ENCODE measurements around the gene NCOA5. TPM values are rescaled to one million over a fixed set of nuclear protein-coding genes. Genes with fewer than 3 reads are reported as not detected.

The NCOA5 gene
- total RNA-seq, 1 donor from 2014 or later = 16.5 TPM

DNA sequence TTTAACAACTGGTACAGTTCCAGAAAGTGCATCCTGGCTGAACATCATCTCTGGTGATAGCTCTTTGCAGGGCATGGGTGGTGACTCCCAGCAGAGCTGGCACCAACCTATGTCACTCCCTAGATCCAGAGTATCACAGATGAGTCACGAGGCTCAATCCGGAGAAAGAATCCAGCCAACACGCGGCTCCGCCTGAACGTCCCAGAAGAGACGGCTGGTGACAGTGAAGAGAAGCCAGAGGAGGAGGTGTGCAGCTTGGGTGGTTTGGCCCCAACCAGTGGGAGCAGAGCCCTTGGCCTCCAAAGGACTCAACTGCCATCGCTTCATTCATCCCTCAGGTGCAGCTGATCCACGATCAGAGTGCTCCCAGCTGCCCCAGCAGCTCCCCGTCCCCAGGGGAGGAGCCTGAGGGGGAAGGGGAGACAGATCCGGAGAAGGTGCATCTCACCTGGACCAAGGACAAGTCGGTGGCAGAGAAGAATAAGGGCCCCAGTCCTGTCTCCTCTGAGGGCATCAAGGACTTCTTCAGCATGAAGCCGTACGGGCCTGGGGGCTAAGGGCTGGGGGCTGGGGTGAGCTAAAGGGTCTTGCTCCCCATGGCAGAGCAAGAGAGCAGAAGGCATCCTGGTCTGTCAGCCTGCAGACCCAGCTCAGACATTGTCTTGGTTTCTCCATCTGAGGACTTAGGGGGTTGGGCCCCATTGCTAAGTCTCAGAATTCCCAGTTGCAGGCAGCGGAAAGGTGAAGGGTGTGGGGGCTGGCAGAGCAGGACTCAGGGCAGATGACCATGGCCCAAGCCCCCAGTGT lies 33.5 kb downstream of the NCOA5 start:
- DNase-seq = no peak
- Histone ChIP-seq H3K36me3 (peaks cover 17% of the 10 kb centered on the region), H3K4me3 (no peak overlapping the region), H3K27ac (replicated peaks) (no peak overlapping the region), H3K9me3 (replicated peaks) (no peaks in the 10 kb centered on the region), H3K4me1 (peaks cover 39% of the 10 kb centered on the region), H3K27me3 (ENCODE audit: low read depth) (peaks cover 77% of the 10 kb centered on the region)
- TF ChIP-seq, protein P1, sequence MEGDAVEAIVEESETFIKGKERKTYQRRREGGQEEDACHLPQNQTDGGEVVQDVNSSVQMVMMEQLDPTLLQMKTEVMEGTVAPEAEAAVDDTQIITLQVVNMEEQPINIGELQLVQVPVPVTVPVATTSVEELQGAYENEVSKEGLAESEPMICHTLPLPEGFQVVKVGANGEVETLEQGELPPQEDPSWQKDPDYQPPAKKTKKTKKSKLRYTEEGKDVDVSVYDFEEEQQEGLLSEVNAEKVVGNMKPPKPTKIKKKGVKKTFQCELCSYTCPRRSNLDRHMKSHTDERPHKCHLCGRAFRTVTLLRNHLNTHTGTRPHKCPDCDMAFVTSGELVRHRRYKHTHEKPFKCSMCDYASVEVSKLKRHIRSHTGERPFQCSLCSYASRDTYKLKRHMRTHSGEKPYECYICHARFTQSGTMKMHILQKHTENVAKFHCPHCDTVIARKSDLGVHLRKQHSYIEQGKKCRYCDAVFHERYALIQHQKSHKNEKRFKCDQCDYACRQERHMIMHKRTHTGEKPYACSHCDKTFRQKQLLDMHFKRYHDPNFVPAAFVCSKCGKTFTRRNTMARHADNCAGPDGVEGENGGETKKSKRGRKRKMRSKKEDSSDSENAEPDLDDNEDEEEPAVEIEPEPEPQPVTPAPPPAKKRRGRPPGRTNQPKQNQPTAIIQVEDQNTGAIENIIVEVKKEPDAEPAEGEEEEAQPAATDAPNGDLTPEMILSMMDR (IDR thresholded peaks at IDR 0.05; ENCODE audit: borderline replicate concordance) = no peak
- intact Hi-C loops (cut with micrococcal nuclease) = no loop called here

DNA sequence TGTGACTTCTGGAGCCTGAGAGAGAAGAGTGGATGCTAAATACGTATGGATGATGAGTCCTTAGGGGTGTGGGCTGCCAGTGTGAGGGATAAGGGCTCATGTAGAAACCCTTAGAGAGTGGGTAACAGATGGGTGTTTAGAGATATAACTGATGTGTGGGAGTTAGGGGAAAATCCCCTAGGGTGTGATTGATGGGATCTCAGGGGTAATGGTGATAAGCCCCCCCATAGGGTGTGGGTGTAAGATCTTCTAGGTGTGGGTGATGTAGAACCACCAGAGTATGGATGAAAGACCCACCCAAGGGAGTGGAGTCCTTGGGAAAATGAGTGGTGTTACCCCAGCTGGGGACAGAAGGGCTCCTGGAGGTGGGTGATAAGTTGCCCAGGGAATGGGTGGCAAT lies 34.5 kb downstream of the NCOA5 start:
- Histone ChIP-seq H3K9me3 (replicated peaks) (no peaks in the 10 kb centered on the region), H3K36me3 (peaks cover 7% of the 10 kb centered on the region), H3K27ac (replicated peaks) (no peak overlapping the region), H3K4me3 (no peak overlapping the region), H3K4me1 (peaks cover 29% of the 10 kb centered on the region), H3K27me3 (ENCODE audit: low read depth) (peaks cover 86% of the 10 kb centered on the region)
- no peak for DNase-seq
- TF ChIP-seq, protein P1 (IDR thresholded peaks at IDR 0.05; ENCODE audit: borderline replicate concordance) = no peak
- intact Hi-C loops (cut with micrococcal nuclease) = no loop called here

DNA sequence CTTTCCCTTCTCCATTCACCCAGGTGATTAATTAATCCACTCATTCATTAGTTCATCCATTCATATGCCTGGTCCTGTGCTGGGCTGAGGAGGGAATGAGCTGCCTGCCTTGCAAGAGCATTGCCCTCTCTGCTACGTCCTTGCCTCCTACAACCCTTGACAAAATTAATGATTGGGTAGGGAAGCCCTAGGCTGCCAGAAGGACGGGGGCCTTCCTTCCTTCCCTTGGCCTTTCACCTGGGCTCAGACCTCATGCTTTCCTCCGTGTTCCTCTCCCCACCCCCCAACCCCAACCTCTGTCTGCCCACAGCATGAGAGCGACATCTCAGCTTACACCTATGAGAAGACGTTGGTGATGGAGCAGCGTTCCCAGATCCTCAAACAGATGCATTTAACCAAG lies 35.2 kb downstream of the NCOA5 start:
- peaks cover under 1% of the 10 kb centered on the region for H3K36me3 ChIP-seq
- intact Hi-C loops (cut with micrococcal nuclease) = no loop called here
- peaks cover 24% of the 10 kb centered on the region for H3K4me1 ChIP-seq
- DNase-seq = no peak
- H3K27me3 ChIP-seq (ENCODE audit: low read depth) = peaks cover 93% of the 10 kb centered on the region
- TF ChIP-seq, protein P1 (IDR thresholded peaks at IDR 0.05; ENCODE audit: borderline replicate concordance) = no peak
- no peaks in the 10 kb centered on the region for H3K9me3 ChIP-seq (replicated peaks)
- no peak overlapping the region for H3K27ac ChIP-seq (replicated peaks)
- no peak overlapping the region for H3K4me3 ChIP-seq

DNA sequence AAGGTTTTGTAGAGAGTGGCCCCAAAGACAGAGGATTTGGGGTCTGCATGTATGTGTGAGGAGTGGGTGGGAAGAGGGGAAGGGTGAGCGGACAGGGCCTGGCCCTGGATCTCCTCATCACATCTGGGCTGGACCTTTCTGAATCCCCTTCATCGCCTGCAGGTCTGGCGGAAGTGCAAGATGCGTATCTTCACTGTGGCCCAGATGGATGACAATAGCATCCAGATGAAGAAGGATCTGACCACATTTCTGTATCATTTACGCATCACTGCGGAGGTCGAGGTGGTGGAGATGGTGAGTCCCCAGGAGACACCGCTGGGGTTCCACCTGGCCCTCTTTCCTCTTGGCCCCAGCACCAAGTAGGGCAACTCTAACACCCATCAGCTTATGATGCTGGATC lies 36.3 kb downstream of the NCOA5 start:
- no peaks in the 10 kb centered on the region for H3K36me3 ChIP-seq
- H3K27ac ChIP-seq (replicated peaks) = no peak overlapping the region
- no peaks in the 10 kb centered on the region for H3K9me3 ChIP-seq (replicated peaks)
- H3K27me3 ChIP-seq (ENCODE audit: low read depth) = peaks cover 97% of the 10 kb centered on the region
- no peak overlapping the region for H3K4me3 ChIP-seq
- DNase-seq = no peak
- TF ChIP-seq, protein P1 (IDR thresholded peaks at IDR 0.05; ENCODE audit: borderline replicate concordance) = no peak
- intact Hi-C loops (cut with micrococcal nuclease) = no loop called here
- peaks cover 13% of the 10 kb centered on the region for H3K4me1 ChIP-seq

DNA sequence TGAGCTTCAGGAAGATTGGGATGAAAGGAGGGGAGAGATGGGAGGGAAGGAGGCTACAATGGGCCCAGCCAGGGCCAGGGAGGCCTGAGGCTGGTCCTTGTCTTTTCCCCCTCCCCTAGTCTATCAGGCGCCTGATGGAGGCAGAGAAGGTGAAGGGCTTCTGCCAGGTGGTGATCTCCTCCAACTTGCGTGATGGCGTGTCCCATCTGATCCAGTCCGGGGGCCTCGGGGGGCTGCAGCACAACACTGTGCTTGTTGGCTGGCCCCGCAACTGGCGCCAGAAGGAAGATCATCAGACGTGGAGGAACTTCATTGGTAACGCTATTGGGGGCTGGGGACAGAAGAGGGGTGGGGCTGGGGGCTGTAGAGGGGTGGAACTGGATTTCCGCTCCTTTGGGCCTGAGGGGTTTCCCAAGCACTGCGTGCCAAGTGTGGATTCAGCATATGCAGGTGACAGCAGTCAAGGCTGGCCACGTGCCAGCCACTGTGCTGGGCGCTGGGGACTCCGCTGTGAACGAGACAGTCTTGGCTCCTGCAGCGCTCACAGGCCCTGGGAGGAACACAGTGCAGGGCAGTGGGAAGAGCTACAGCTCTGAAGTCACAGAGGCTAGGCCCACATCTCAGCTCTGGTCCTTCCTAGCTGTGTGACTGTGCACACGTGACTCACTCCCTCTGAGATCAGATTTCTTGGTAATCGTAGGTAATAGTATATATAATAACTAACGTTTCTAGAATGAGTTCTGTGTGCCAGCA lies 38.0 kb downstream of the NCOA5 start:
- H3K4me1 ChIP-seq = no peaks in the 10 kb centered on the region
- H3K4me3 ChIP-seq = no peak overlapping the region
- TF ChIP-seq, protein P1 (IDR thresholded peaks at IDR 0.05; ENCODE audit: borderline replicate concordance) = no peak
- intact Hi-C loops (cut with micrococcal nuclease) = no loop called here
- H3K27me3 ChIP-seq (ENCODE audit: low read depth) = peaks cover 97% of the 10 kb centered on the region
- no peak for DNase-seq
- H3K9me3 ChIP-seq (replicated peaks) = no peaks in the 10 kb centered on the region
- H3K27ac ChIP-seq (replicated peaks) = no peak overlapping the region
- no peaks in the 10 kb centered on the region for H3K36me3 ChIP-seq
